ENCODE measurements around the gene APCDD1L.

The APCDD1L gene

DNA sequence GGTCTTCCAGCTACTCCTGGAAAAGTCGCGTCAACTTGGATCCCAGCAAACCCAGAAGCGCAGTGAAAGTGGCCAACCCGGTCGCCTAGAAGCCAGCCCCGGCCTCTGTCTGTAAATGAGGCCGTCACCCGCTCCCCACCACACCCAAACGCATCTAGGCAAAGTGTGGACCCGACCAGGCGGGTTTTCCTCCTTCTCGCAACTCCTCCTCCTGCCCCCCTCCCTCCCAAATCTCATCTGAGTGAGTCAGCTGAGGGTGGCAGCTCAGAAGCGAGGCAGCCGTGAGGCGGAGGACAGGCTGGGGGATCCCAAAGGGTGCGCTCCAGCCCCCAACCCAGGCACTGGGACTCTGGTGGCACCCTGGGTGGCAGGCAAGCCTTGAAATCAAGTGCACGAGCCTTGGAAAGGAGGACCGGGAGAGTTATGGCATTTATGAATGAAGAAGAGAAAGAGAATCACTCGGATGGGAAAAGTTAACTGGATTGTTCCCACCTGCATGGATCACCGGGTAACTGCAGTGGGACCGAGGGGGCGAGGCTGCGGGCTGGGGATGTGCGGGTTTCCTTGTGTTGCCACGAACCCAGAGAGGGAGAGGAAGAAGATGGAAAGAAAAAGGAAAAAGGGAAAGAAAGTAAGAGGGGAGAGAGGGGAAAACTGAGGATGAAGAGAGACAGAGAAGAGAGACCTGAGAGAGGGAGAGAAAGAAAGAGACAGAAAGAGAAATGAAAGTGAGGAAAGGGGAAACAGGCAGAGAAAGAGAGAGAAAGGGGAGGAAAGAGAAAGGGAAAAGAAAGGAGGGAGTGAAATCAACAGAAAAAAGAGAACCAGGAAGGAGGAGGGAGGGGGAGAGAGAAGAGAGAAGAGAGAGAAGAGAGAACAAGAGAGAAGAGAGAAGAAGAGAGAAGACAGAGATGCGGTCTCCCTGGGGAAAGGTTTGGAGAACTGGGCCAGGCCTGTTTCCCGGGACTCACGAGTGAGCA lies at the start of gene APCDD1L:
Gene APCDD1L, minus strand, starts transcription at position 167 of the 980 bp plus-strand sequence. CDS start 692 bp downstream, outside the sequence.
- no peak for DNase-seq

DNA sequence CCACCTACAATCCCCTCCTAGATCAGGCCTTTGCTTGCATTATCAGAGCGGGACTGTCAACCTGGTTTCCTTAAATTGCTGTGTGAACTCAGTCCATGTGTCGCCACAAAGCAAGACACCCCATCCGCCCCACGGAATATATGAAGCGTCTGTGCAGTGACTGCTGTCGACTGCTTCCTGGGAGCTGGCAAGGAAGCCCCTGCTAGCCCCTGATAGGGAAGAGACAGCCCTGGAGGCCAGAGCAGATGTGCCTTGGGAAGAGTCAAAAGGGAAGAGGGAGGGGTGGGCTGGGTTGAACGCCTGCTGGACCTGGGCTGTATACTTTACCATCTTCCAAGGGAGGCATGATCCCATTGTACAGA lies 44.1 kb upstream of the APCDD1L start:
- DNase-seq: no peak

DNA sequence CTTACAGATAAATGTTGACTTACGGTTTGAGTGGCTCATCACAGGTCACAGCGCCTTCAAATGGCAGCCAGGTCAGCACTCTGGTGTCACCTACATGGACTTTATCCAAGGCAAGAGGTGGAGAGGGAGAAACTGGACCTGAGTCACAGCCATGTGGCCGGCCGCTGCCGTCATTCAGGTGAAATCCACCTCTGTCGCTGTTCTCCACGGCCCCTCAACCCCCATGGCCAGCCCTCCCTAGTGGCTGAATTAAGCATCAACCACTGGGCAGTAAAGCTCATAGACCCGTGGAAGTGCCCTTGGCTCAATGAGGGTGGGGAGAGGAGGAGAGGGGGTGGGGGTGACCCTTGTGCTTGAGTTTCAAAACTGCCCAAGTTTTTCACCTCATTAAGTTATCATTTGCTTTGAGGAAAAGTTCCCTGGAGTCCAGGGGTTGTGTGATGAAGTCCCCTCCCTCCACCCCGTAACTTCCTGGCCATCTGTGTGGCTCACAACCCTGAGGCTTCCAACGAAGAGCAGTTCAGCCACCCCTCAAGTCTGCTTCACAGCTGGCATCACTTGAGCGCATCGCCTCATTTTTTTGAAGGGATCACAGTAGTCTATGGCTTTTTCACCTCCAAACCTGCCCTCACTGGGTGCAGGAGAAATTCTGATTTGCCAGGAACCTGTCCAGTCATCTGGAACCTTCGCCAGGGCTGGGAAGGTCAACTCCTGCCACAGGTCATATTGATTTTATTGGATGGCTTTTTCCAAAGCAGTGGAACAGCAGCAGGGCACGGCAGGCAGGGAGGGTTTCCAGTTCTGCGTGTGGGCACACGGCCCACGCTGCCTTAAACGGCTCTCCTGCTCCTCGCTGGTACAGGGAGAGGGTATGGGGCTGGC lies 43.5 kb upstream of the APCDD1L start:
- DNase-seq: no peak

DNA sequence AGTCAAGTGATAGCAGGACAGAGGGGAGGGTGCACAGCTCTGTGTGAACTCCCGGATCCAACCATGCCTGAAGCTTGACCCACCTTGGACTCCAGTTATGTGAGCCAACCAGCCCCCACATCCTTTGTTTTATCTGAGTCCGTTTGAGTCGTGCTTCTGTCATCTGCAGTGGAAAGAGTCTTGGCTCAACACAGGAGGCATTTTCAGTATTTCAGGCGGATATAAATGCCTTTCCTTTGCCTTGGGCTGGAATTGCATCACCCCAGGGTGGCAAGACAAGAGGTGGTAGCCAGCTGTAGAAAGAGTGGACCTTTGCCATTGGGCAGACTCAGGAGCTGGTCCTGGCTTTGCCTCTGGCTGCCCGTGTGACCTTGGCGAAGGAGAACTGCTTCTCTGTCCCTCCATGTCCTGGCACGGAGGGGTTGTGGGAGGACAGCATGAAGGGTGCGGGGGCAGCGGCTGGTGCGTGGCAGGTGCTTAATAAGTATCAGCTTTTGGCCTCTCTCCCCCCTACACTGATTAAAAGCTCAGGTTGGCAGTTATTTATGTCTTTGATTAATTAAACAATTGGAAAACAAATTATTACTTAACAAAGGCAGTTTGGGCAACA lies 42.6 kb upstream of the APCDD1L start:
- no peak for DNase-seq

GRCh38 chr20:58556961-58557360 lies 41.8 kb upstream of the APCDD1L start:
- DNase-seq: no peak

- no peak for DNase-seq
Observed at GRCh38 chr20:58555078-58555765, 40.0 kb upstream of the APCDD1L start.

DNA sequence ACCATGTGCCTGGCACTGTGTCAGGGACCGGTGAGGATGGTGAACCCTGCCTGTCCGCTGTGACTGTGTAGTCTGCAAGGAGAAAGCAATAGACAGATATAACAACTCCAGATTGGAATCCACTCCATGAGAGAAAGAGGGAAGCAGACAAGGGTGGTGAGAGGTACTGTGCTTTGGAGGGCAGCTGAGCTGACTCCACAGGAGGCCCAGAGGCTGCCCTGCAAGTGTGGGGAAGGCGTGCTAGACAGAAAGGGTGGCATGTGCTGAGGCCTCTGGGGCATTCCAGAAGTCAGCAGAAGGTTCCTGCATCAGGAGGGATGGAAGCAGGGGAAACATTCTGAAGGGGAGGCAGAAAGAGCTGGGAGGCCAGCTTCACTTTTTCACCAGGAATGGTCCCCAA lies 39.3 kb upstream of the APCDD1L start:
- no peak for DNase-seq

DNA sequence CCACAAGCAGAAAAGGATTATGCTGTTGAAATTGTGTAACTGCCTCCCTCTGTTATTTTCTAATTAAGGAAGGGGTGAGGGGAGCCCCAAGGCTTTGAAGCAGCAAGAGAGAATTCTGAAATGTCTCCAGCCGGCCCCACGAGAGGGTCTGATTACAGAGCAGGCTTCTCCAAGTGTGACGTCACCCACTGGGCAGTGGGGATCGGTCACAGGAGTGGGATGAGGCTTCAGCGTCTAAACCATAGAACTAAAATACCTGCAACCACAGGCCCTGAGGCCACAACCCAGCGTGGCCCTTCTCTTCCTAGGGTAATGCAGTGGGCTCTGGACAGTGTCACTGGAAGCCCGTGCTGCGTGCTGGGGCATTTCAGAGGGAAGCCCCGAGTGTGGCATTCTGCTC lies 38.6 kb upstream of the APCDD1L start:
- no peak for DNase-seq

- no peak for DNase-seq
Observed at GRCh38 chr20:58553166-58553696, 38.0 kb upstream of the APCDD1L start.

GRCh38 chr20:58552366-58552934 lies 37.3 kb upstream of the APCDD1L start:
- DNase-seq: no peak

GRCh38 chr20:58551631-58552030 lies 36.4 kb upstream of the APCDD1L start:
- no peak for DNase-seq

DNA sequence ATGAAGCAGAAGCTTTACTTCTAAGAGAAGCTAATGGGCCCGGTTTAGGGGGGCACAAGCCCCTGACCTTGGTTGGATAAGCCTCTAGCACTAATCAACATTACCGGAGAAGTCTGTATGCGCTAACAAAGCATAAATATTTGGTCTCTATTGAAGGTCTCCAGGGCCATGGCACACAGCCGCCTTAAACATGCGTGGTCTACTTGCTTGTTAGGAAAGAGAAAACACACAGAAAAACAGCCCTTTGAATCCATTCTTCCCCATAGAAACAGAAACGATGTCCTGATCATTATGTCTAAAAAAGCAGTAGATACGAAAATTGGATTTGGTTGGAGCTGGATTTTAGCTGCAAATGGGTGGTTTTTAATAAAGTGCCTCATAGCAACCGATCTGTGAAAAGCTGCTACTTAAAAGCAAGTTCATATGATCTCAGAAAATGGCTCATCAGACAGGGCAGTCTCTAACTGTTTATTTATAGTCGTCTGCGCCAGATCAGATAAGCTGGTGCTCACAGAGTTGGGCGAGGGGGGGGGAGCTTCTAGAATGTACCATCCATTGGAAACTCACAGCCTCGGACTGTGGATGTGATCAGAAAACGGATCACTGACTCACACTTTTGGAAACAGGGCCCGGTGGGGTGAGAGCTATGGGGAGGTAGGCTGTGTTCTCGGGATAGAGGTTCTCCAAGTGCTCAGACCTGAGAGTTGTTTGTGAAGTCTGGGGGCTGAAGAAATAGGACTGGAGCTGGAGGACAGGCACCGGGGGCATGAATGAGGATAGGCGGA lies 35.3 kb upstream of the APCDD1L start:
- DNase-seq: no peak

- DNase-seq: no peak
Observed at GRCh38 chr20:58549231-58550209, 34.3 kb upstream of the APCDD1L start.

GRCh38 chr20:58547623-58548475 lies 32.6 kb upstream of the APCDD1L start:
- DNase-seq: no peak

DNA sequence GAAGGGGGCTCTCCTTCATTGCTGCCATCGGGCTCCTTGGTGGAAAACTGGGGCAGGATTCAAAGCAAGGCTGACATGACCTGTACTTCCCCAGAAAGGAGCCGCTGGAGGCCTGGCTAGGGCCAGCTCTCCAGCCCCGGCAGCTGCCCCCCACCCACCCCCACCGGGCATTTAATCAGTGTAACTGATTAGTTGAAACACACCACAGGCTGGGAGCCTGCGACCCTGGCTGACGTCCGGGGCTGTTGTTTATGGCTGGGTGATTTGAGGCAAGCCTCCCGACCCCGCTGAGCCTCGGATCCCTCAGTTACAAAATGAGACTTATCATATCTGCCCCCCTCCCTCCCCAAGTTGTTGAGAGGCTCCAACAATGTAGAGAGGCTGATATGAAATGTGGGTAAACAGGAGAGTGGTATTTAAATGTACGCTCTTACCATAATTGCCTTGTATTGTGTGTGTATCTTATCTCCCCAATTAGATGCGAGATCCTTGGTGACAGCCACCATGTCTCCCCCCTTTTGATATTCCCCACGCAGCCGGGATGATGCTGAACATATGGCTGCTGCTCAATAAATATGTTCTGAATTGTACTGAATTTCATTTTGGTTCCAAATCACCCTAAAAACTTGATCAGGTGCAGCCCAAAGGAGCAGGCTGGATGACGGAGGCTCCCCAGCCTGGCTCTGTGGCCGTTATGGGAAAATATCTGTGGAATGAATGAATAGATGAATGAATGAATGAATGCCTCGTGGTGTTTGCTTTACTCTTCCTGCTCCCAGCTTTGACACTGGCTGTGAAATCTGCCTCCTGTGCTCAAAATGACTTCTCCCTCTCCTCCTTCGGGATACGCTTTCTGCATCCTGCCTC lies 31.8 kb upstream of the APCDD1L start:
- no peak for DNase-seq

DNA sequence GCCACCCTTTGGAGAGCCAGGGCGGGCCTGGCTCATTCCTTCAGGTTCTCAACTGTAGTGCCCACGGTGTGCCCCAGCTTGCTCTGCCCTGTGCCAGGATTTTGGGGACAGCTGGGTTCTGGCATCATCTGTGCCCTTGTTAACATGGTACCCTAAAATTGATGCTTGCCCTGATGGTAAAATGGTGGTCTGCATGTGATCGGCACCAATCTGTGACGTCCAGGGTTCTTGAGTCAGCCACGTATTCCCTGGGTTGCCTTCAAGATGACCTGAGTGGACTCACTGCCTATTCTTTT lies 31.2 kb upstream of the APCDD1L start:
- no peak for DNase-seq

- no peak for DNase-seq
Observed at GRCh38 chr20:58545565-58546415, 30.6 kb upstream of the APCDD1L start.

Data from NCI-H2081 treated with DMSO at 0.1 percent for 48 hours (cell line).